HEK293T (cell line): ENCODE data around the gene ADORA3.

Experiments used
- CTCF ChIA-PET: fragments of 350-600 bp; formaldehyde crosslinking; extraction: SDS; loops from one replicate; lab custom pipeline; 2021; ENCODE audit warnings: antibody characterized with exemption, inconsistent platforms; lab: Yijun Ruan, JAX
- POLR2A ChIA-PET: fragments of 350-600 bp; formaldehyde crosslinking; extraction: SDS; loops from one replicate; lab custom pipeline; 2020; ENCODE audit warnings: antibody characterized with exemption, inconsistent platforms; lab: Yijun Ruan, JAX
- DNase-seq: peaks from one replicate; pipeline ENCODE4 v3.0.0; 2012; ENCODE audit warnings: mixed read lengths; ENCODE audit errors: extremely low spot score
- ARNT ChIP-seq: fragments of 450-650 bp; IDR thresholded peaks from 2 replicates; pipeline ENCODE4 v1.6.1; 2017; ENCODE audit warnings: mild to moderate bottlenecking
- BHLHE40 ChIP-seq: fragments of 450-650 bp; IDR thresholded peaks from 2 replicates; pipeline ENCODE4 v1.6.1; 2016; ENCODE audit warnings: mild to moderate bottlenecking, moderate library complexity, borderline replicate concordance
- CTBP1 ChIP-seq: fragments of 450-650 bp; IDR thresholded peaks from 2 replicates; pipeline ENCODE4 v1.6.1; 2016; ENCODE audit warnings: borderline replicate concordance
- ELF4 ChIP-seq: fragments of 450-650 bp; IDR thresholded peaks from 2 replicates; pipeline ENCODE4 v1.6.1; 2017; ENCODE audit warnings: antibody characterized with exemption
- FOXA1 ChIP-seq: fragments of 450-650 bp; IDR thresholded peaks from 2 replicates; pipeline ENCODE4 v1.6.1; 2016; ENCODE audit warnings: mild to moderate bottlenecking
- FOXK2 ChIP-seq: fragments of 450-650 bp; IDR thresholded peaks from 2 replicates; pipeline ENCODE4 v1.6.1; 2016; ENCODE audit warnings: mild to moderate bottlenecking
- FOXM1 ChIP-seq: fragments of 450-650 bp; IDR thresholded peaks from 2 replicates; pipeline ENCODE4 v1.6.1; 2017; ENCODE audit warnings: mild to moderate bottlenecking, borderline replicate concordance
- HDGF ChIP-seq: fragments of 450-650 bp; IDR thresholded peaks from 2 replicates; pipeline ENCODE4 v1.6.1; 2017; ENCODE audit warnings: antibody characterized with exemption, borderline replicate concordance
- L3MBTL2 ChIP-seq: fragments of 450-650 bp; conservative IDR thresholded peaks from 2 replicates; pipeline ENCODE4 v1.6.1; 2016; ENCODE audit warnings: mild to moderate bottlenecking
- LEF1 ChIP-seq: fragments of 450-650 bp; IDR thresholded peaks from 2 replicates; pipeline ENCODE4 v1.6.1; 2017; ENCODE audit warnings: mild to moderate bottlenecking, borderline replicate concordance
- NFRKB ChIP-seq: fragments of 450-650 bp; IDR thresholded peaks from 2 replicates; pipeline ENCODE4 v1.6.1; 2016; ENCODE audit warnings: mild to moderate bottlenecking, moderate library complexity
- PKNOX1 ChIP-seq: fragments of 450-650 bp; IDR thresholded peaks from 2 replicates; pipeline ENCODE4 v1.6.1; 2016
- SP1 ChIP-seq: fragments of 450-650 bp; IDR thresholded peaks from 2 replicates; pipeline ENCODE4 v1.6.1; 2017
- SUZ12 ChIP-seq: fragments of 450-650 bp; IDR thresholded peaks from 2 replicates; pipeline ENCODE4 v1.6.1; 2016; ENCODE audit warnings: mild to moderate bottlenecking
- TARDBP ChIP-seq: fragments of 450-650 bp; IDR thresholded peaks from 2 replicates; pipeline ENCODE4 v1.6.1; 2016
- ZNF384 ChIP-seq: fragments of 450-650 bp; IDR thresholded peaks from 2 replicates; pipeline ENCODE4 v1.6.1; 2016

ADORA3 gene

GRCh38 chr1:111511370-111511769 is 7.9 kb upstream of the ADORA3 start:
- POLR2A ChIA-PET = no interaction called here
- CTCF ChIA-PET = interaction anchor here (0.6 to 1.5 kb wide), 3 partner anchors 147 to 236 kb away, joined by 3 to 4 read pairs (median 4); no protein-coding TSS in a partner anchor
- no peak for DNase-seq
- TF ChIP-seq FOXA1 = no peak
- no peak for TF ChIP-seq FOXM1
- no peak for TF ChIP-seq TARDBP
- no peak for TF ChIP-seq PKNOX1
- no peak for TF ChIP-seq ZNF384
- TF ChIP-seq CTBP1 = no peak
- TF ChIP-seq L3MBTL2 = no peak
- no peak for TF ChIP-seq SUZ12
- no peak for TF ChIP-seq ARNT
- TF ChIP-seq ELF4 = no peak
- TF ChIP-seq HDGF = no peak
- no peak for TF ChIP-seq BHLHE40
- TF ChIP-seq NFRKB = no peak

- POLR2A ChIA-PET = interaction anchor here (2.8 kb wide), 1 partner anchor 83 kb away, joined by 11 read pairs; no protein-coding TSS in a partner anchor
- CTCF ChIA-PET = no interaction called here
- DNase-seq = no peak
- TF ChIP-seq SP1 (no peak), SUZ12 (no peak), NFRKB (no peak), FOXA1 (no peak), BHLHE40 (no peak), ZNF384 (no peak), ARNT (no peak)
Observed at GRCh38 chr1:111509997-111510375, 6.6 kb upstream of the ADORA3 start.

- no peak for TF ChIP-seq SP1
- no peak for TF ChIP-seq TARDBP
- TF ChIP-seq L3MBTL2 = no peak
- TF ChIP-seq FOXK2 = no peak
- TF ChIP-seq ZNF384 = no peak
- TF ChIP-seq ELF4 = no peak
- no peak for TF ChIP-seq HDGF
- no peak for TF ChIP-seq ARNT
- no peak for TF ChIP-seq FOXM1
- no peak for TF ChIP-seq PKNOX1
- no peak for TF ChIP-seq FOXA1
- no peak for TF ChIP-seq LEF1
- no peak for TF ChIP-seq BHLHE40
- TF ChIP-seq SUZ12 = no peak
- no peak for TF ChIP-seq CTBP1
- TF ChIP-seq NFRKB = no peak
- POLR2A ChIA-PET = interaction anchor here (0.6 to 2.8 kb wide), 24 partner anchors 10 to 249 kb away, joined by 3 to 20 read pairs (median 3); partner anchors contain the start of genes INKA2 and RAP1A
- peak; percentile 57 for DNase-seq
- CTCF ChIA-PET = interaction anchor here (0.6 to 2.2 kb wide), 25 partner anchors 9 to 262 kb away, joined by 3 to 23 read pairs (median 4); partner anchors contain the start of gene INKA2
Observed at GRCh38 chr1:111507411-111508201, 4.2 kb upstream of the ADORA3 start.

- CTCF ChIA-PET = interaction anchor here (0.9 to 2.2 kb wide), 3 partner anchors 10 to 154 kb away, joined by 3 to 11 read pairs (median 4); no protein-coding TSS in a partner anchor
- POLR2A ChIA-PET = interaction anchor here (1.2 to 1.9 kb wide), 3 partner anchors 9 to 233 kb away, joined by 3 to 20 read pairs (median 4); partner anchors contain the start of gene INKA2
- DNase-seq = no peak
- no peak for TF ChIP-seq CTBP1
- TF ChIP-seq L3MBTL2 = no peak
- no peak for TF ChIP-seq SP1
- TF ChIP-seq FOXK2 = no peak
- TF ChIP-seq PKNOX1 = no peak
- TF ChIP-seq ARNT = no peak
- no peak for TF ChIP-seq ZNF384
- no peak for TF ChIP-seq ELF4
- TF ChIP-seq LEF1 = no peak
- TF ChIP-seq HDGF = no peak
- TF ChIP-seq NFRKB = no peak
- no peak for TF ChIP-seq BHLHE40
Observed at GRCh38 chr1:111506561-111506960, 3.1 kb upstream of the ADORA3 start.

- no peak for DNase-seq
- ChIA-PET CTCF (interaction anchor here (0.6 to 1.2 kb wide), 2 partner anchors 24 to 307 kb away, joined by 3 read pairs; no protein-coding TSS in a partner anchor), POLR2A (no interaction called here)
- TF ChIP-seq FOXM1 (no peak), NFRKB (no peak), SUZ12 (no peak), ZNF384 (no peak), L3MBTL2 (no peak), HDGF (no peak), BHLHE40 (no peak), CTBP1 (no peak), TARDBP (no peak), SP1 (no peak), ELF4 (no peak), FOXA1 (no peak), PKNOX1 (no peak), ARNT (no peak), LEF1 (no peak), FOXK2 (no peak)
Observed at GRCh38 chr1:111505641-111506119, 2.2 kb upstream of the ADORA3 start.
